ENCODE data around the gene OSTF1.

OSTF1 gene

GRCh38 chr9:75111019-75111622 lies 22.8 kb downstream of the OSTF1 start:
- Histone ChIP-seq H3K27me3 (ENCODE audit: control insufficient read depth in 5 of 5, insufficient read depth in 4 of 5, low read length in 5 of 5) (no peaks in the 10 kb centered on the region), H3K9me3 (ENCODE audit: control insufficient read depth in 5 of 5, low read length in 5 of 5) (no peaks in the 10 kb centered on the region), H3K27ac (ENCODE audit: low read depth, low read length) (no peak overlapping the region), H3K4me1 (ENCODE audit: control insufficient read depth in 5 of 5, insufficient read depth in 5 of 5, low read length in 5 of 5) (peaks cover 0 to 35% (median 7%) of the 10 kb centered on the region in 5 donors), H3K9ac (ENCODE audit: low read length in 5 of 5) (no peak overlapping the region), H3K4me3 (ENCODE audit: low read depth in 1 of 5, low read length in 5 of 5) (no peak overlapping the region), H3K36me3 (ENCODE audit: control insufficient read depth in 5 of 5, insufficient read depth in 5 of 5, low read length in 5 of 5) (no peaks in the 10 kb centered on the region)

GRCh38 chr9:75112789-75113188 lies 24.5 kb downstream of the OSTF1 start:
- Histone ChIP-seq H3K4me3 (ENCODE audit: low read depth in 1 of 5, low read length in 5 of 5) (no peak overlapping the region), H3K27me3 (ENCODE audit: control insufficient read depth in 5 of 5, insufficient read depth in 4 of 5, low read length in 5 of 5) (no peaks in the 10 kb centered on the region), H3K4me1 (ENCODE audit: control insufficient read depth in 5 of 5, insufficient read depth in 5 of 5, low read length in 5 of 5) (peaks cover 0 to 34% (median 7%) of the 10 kb centered on the region in 5 donors), H3K9me3 (ENCODE audit: control insufficient read depth in 5 of 5, low read length in 5 of 5) (no peaks in the 10 kb centered on the region), H3K36me3 (ENCODE audit: control insufficient read depth in 5 of 5, insufficient read depth in 5 of 5, low read length in 5 of 5) (peaks cover 0 to 4% (median 4%) of the 10 kb centered on the region in 5 donors), H3K27ac (ENCODE audit: low read depth, low read length) (no peak overlapping the region), H3K9ac (ENCODE audit: low read length in 5 of 5) (no peak overlapping the region)

GRCh38 chr9:75116306-75116705 lies 28.0 kb downstream of the OSTF1 start:
- Histone ChIP-seq H3K27me3 (ENCODE audit: control insufficient read depth in 5 of 5, insufficient read depth in 4 of 5, low read length in 5 of 5) (no peaks in the 10 kb centered on the region), H3K4me3 (ENCODE audit: low read depth in 1 of 5, low read length in 5 of 5) (no peak overlapping the region), H3K27ac (ENCODE audit: low read depth, low read length) (no peak overlapping the region), H3K9ac (ENCODE audit: low read length in 5 of 5) (no peak overlapping the region), H3K9me3 (ENCODE audit: control insufficient read depth in 5 of 5, low read length in 5 of 5) (no peaks in the 10 kb centered on the region), H3K36me3 (ENCODE audit: control insufficient read depth in 5 of 5, insufficient read depth in 5 of 5, low read length in 5 of 5) (peaks cover 7 to 30% (median 12%) of the 10 kb centered on the region in 5 donors), H3K4me1 (ENCODE audit: control insufficient read depth in 5 of 5, insufficient read depth in 5 of 5, low read length in 5 of 5) (peaks cover 0 to 12% (median under 1%) of the 10 kb centered on the region in 5 donors)

- peaks cover 7 to 39% (median 23%) of the 10 kb centered on the region in 5 donors for H3K36me3 ChIP-seq (ENCODE audit: control insufficient read depth in 5 of 5, insufficient read depth in 5 of 5, low read length in 5 of 5)
- H3K4me1 ChIP-seq (ENCODE audit: control insufficient read depth in 5 of 5, insufficient read depth in 5 of 5, low read length in 5 of 5) = peaks cover 0 to 10% (median 0%) of the 10 kb centered on the region in 5 donors
- H3K9me3 ChIP-seq (ENCODE audit: control insufficient read depth in 5 of 5, low read length in 5 of 5) = no peaks in the 10 kb centered on the region
- H3K4me3 ChIP-seq (ENCODE audit: low read depth in 1 of 5, low read length in 5 of 5) = no peak overlapping the region
- H3K27me3 ChIP-seq (ENCODE audit: control insufficient read depth in 5 of 5, insufficient read depth in 4 of 5, low read length in 5 of 5) = no peaks in the 10 kb centered on the region
- no peak overlapping the region for H3K9ac ChIP-seq (ENCODE audit: low read length in 5 of 5)
- H3K27ac ChIP-seq (ENCODE audit: low read depth, low read length) = no peak overlapping the region
These were observed 29.2 kb downstream of the OSTF1 start for GRCh38 chr9:75117564-75117963.

GRCh38 chr9:75120686-75121085 lies 32.4 kb downstream of the OSTF1 start:
- Histone ChIP-seq H3K27ac (ENCODE audit: low read depth, low read length) (no peak overlapping the region), H3K36me3 (ENCODE audit: control insufficient read depth in 5 of 5, insufficient read depth in 5 of 5, low read length in 5 of 5) (peaks cover 7 to 39% (median 23%) of the 10 kb centered on the region in 5 donors), H3K9ac (ENCODE audit: low read length in 5 of 5) (no peak overlapping the region), H3K4me3 (ENCODE audit: low read depth in 1 of 5, low read length in 5 of 5) (no peak overlapping the region), H3K4me1 (ENCODE audit: control insufficient read depth in 5 of 5, insufficient read depth in 5 of 5, low read length in 5 of 5) (peaks cover 0 to 7% (median 0%) of the 10 kb centered on the region in 5 donors), H3K27me3 (ENCODE audit: control insufficient read depth in 5 of 5, insufficient read depth in 4 of 5, low read length in 5 of 5) (no peaks in the 10 kb centered on the region), H3K9me3 (ENCODE audit: control insufficient read depth in 5 of 5, low read length in 5 of 5) (no peaks in the 10 kb centered on the region)

- Histone ChIP-seq H3K9me3 (ENCODE audit: control insufficient read depth in 5 of 5, low read length in 5 of 5) (no peaks in the 10 kb centered on the region), H3K4me3 (ENCODE audit: low read depth in 1 of 5, low read length in 5 of 5) (no peak overlapping the region), H3K27me3 (ENCODE audit: control insufficient read depth in 5 of 5, insufficient read depth in 4 of 5, low read length in 5 of 5) (no peaks in the 10 kb centered on the region), H3K36me3 (ENCODE audit: control insufficient read depth in 5 of 5, insufficient read depth in 5 of 5, low read length in 5 of 5) (peaks cover 7 to 39% (median 23%) of the 10 kb centered on the region in 5 donors), H3K4me1 (ENCODE audit: control insufficient read depth in 5 of 5, insufficient read depth in 5 of 5, low read length in 5 of 5) (no peaks in the 10 kb centered on the region), H3K27ac (ENCODE audit: low read depth, low read length) (no peak overlapping the region), H3K9ac (ENCODE audit: low read length in 5 of 5) (no peak overlapping the region)
These were observed 33.7 kb downstream of the OSTF1 start for GRCh38 chr9:75121914-75122558.

- Histone ChIP-seq H3K27ac (ENCODE audit: low read depth, low read length) (no peak overlapping the region), H3K9me3 (ENCODE audit: control insufficient read depth in 5 of 5, low read length in 5 of 5) (no peaks in the 10 kb centered on the region), H3K9ac (ENCODE audit: low read length in 5 of 5) (no peak overlapping the region), H3K27me3 (ENCODE audit: control insufficient read depth in 5 of 5, insufficient read depth in 4 of 5, low read length in 5 of 5) (no peaks in the 10 kb centered on the region), H3K36me3 (ENCODE audit: control insufficient read depth in 5 of 5, insufficient read depth in 5 of 5, low read length in 5 of 5) (peaks cover 3 to 27% (median 16%) of the 10 kb centered on the region in 5 donors), H3K4me3 (ENCODE audit: low read depth in 1 of 5, low read length in 5 of 5) (no peak overlapping the region), H3K4me1 (ENCODE audit: control insufficient read depth in 5 of 5, insufficient read depth in 5 of 5, low read length in 5 of 5) (no peaks in the 10 kb centered on the region)
These were observed 35.4 kb downstream of the OSTF1 start for GRCh38 chr9:75123696-75124095.

GRCh38 chr9:75128535-75128934 lies 40.2 kb downstream of the OSTF1 start:
- no peak overlapping the region for H3K4me3 ChIP-seq (ENCODE audit: low read depth in 1 of 5, low read length in 5 of 5)
- H3K36me3 ChIP-seq (ENCODE audit: control insufficient read depth in 5 of 5, insufficient read depth in 5 of 5, low read length in 5 of 5) = peaks cover 26 to 34% (median 30%) of the 10 kb centered on the region in 5 donors
- H3K9ac ChIP-seq (ENCODE audit: low read length in 5 of 5) = no peak overlapping the region
- no peaks in the 10 kb centered on the region for H3K4me1 ChIP-seq (ENCODE audit: control insufficient read depth in 5 of 5, insufficient read depth in 5 of 5, low read length in 5 of 5)
- no peaks in the 10 kb centered on the region for H3K9me3 ChIP-seq (ENCODE audit: control insufficient read depth in 5 of 5, low read length in 5 of 5)
- no peak overlapping the region for H3K27ac ChIP-seq (ENCODE audit: low read depth, low read length)
- no peaks in the 10 kb centered on the region for H3K27me3 ChIP-seq (ENCODE audit: control insufficient read depth in 5 of 5, insufficient read depth in 4 of 5, low read length in 5 of 5)

- Histone ChIP-seq H3K9ac (ENCODE audit: low read length in 5 of 5) (no peak overlapping the region), H3K27ac (ENCODE audit: low read depth, low read length) (no peak overlapping the region), H3K36me3 (ENCODE audit: control insufficient read depth in 5 of 5, insufficient read depth in 5 of 5, low read length in 5 of 5) (peaks cover 37 to 44% (median 39%) of the 10 kb centered on the region in 5 donors)
These were observed 41.9 kb downstream of the OSTF1 start for GRCh38 chr9:75130172-75130571.

GRCh38 chr9:75130621-75131230 lies 42.4 kb downstream of the OSTF1 start:
- Histone ChIP-seq H3K36me3 (ENCODE audit: control insufficient read depth in 5 of 5, insufficient read depth in 5 of 5, low read length in 5 of 5) (peaks cover 39 to 46% (median 45%) of the 10 kb centered on the region in 5 donors), H3K27ac (ENCODE audit: low read depth, low read length) (no peak overlapping the region), H3K27me3 (ENCODE audit: control insufficient read depth in 5 of 5, insufficient read depth in 4 of 5, low read length in 5 of 5) (no peaks in the 10 kb centered on the region), H3K4me1 (ENCODE audit: control insufficient read depth in 5 of 5, insufficient read depth in 5 of 5, low read length in 5 of 5) (no peaks in the 10 kb centered on the region), H3K4me3 (ENCODE audit: low read depth in 1 of 5, low read length in 5 of 5) (no peak overlapping the region), H3K9ac (ENCODE audit: low read length in 5 of 5) (no peak overlapping the region), H3K9me3 (ENCODE audit: control insufficient read depth in 5 of 5, low read length in 5 of 5) (no peaks in the 10 kb centered on the region)

More at GRCh38 chr9:75130172-75130571, 41.9 kb downstream of the OSTF1 start:
- Histone ChIP-seq H3K4me3 (ENCODE audit: low read depth in 1 of 5, low read length in 5 of 5) (no peak overlapping the region), H3K9me3 (ENCODE audit: control insufficient read depth in 5 of 5, low read length in 5 of 5) (no peaks in the 10 kb centered on the region), H3K27me3 (ENCODE audit: control insufficient read depth in 5 of 5, insufficient read depth in 4 of 5, low read length in 5 of 5) (no peaks in the 10 kb centered on the region), H3K4me1 (ENCODE audit: control insufficient read depth in 5 of 5, insufficient read depth in 5 of 5, low read length in 5 of 5) (no peaks in the 10 kb centered on the region)

Measured in subcutaneous abdominal adipose tissue (tissue), 5 donors.